ENCODE data around the gene RCN2.

DNA sequence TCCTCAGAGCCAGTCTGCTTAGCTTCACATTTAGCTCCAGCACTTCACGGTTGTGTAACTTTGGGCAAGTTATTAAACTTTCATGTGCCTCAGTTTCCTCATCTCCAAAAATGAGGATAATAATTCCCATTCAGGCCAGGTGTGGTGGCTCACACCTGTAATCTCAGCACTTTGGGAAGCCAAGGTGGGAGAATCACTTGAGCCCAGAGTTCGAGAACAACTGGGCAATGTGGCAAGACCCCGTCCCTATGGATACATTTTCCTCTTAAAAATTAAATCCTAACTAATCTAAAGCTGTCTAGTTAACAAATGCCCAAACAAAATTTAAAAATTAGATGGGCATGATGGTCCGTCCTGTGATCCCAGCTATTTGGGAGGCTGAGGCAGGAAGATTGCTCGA, 7.2 kb downstream of the RCN2 start:
- no peak for TF ChIP-seq EZH2 (IDR thresholded peaks at IDR 0.05; ENCODE audit: low read depth)
- TF ChIP-seq, protein P1, sequence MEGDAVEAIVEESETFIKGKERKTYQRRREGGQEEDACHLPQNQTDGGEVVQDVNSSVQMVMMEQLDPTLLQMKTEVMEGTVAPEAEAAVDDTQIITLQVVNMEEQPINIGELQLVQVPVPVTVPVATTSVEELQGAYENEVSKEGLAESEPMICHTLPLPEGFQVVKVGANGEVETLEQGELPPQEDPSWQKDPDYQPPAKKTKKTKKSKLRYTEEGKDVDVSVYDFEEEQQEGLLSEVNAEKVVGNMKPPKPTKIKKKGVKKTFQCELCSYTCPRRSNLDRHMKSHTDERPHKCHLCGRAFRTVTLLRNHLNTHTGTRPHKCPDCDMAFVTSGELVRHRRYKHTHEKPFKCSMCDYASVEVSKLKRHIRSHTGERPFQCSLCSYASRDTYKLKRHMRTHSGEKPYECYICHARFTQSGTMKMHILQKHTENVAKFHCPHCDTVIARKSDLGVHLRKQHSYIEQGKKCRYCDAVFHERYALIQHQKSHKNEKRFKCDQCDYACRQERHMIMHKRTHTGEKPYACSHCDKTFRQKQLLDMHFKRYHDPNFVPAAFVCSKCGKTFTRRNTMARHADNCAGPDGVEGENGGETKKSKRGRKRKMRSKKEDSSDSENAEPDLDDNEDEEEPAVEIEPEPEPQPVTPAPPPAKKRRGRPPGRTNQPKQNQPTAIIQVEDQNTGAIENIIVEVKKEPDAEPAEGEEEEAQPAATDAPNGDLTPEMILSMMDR (conservative IDR thresholded peaks at IDR 0.05): no peak
